HepG2 (cell line): Measurements from ENCODE around the gene ERBB3. TPM values are rescaled to one million over a fixed set of nuclear protein-coding genes. Genes with fewer than 3 reads are reported as not detected.
A peak's percentile ranks its signal among the peaks of the same experiment; 100 is the strongest.

ENCODE experiments used
- CBX1 ChIP-seq: IDR thresholded peaks from one replicate; pipeline ENCODE4 v1.6.1; 2016; ENCODE audit warnings: antibody characterized with exemption, low read depth
- CEBPZ ChIP-seq: IDR thresholded peaks from 2 replicates; pipeline ENCODE4 v1.6.1; 2012; ENCODE audit warnings: low read length, improper control_type of control experiment
- EZH2 ChIP-seq: conservative IDR thresholded peaks from 2 replicates; pipeline ENCODE4 v1.6.1; 2012; ENCODE audit warnings: mild to moderate bottlenecking, low read depth, low read length, moderate library complexity
- HNF4A ChIP-seq: sonication (generic); formaldehyde crosslinking; IDR thresholded peaks from 2 replicates; pipeline ENCODE4 v1.4.0; 2020; ENCODE audit warnings: missing genetic modification reagents
- MAZ ChIP-seq, 2 experiments: sonication (generic) in 1 of 2; formaldehyde crosslinking in 1 of 2; IDR thresholded peaks; 2 replicates each; pipeline versions ENCODE4 v1.5.0 to v1.6.1; 2012 to 2020; ENCODE audit warnings: low read depth in 2 of 2, mild to moderate bottlenecking in 2 of 2, borderline replicate concordance in 1 of 2, improper control_type of control experiment in 1 of 2, low read length in 1 of 2, missing genetic modification reagents in 1 of 2, moderate library complexity in 1 of 2
- MEF2D ChIP-seq: sonication (generic); formaldehyde crosslinking; IDR thresholded peaks from 2 replicates; pipeline ENCODE4 v1.5.1; 2020; ENCODE audit warnings: mild to moderate bottlenecking, missing genetic modification reagents
- PCBP1 ChIP-seq: fragments of 200-400 bp; formaldehyde crosslinking; IDR thresholded peaks from 2 replicates; pipeline ENCODE4 v1.6.1; 2017; ENCODE audit warnings: mild to moderate bottlenecking, low read depth, low read length, borderline replicate concordance
- RCOR2 ChIP-seq: IDR thresholded peaks from 2 replicates; pipeline ENCODE4 v1.6.1; 2016; ENCODE audit warnings: missing biosample characterization, missing genetic modification reagents
- STAT6 ChIP-seq: sonication (generic); formaldehyde crosslinking; IDR thresholded peaks from 2 replicates; pipeline ENCODE4 v1.4.0; 2020; ENCODE audit warnings: missing genetic modification reagents, mild to moderate bottlenecking, borderline replicate concordance
- ZBTB33 ChIP-seq: sonication (generic); formaldehyde crosslinking; IDR thresholded peaks from 2 replicates; pipeline ENCODE4 v1.4.0; 2020; ENCODE audit warnings: missing genetic modification reagents
- ZC3H13 ChIP-seq: sonication (generic); formaldehyde crosslinking; IDR thresholded peaks from 2 replicates; pipeline ENCODE4 v1.8.1; 2023; ENCODE audit warnings: mild to moderate bottlenecking, missing genetic modification reagents, moderate library complexity
- ZEB1 ChIP-seq: IDR thresholded peaks from 2 replicates; pipeline ENCODE4 v1.6.1; 2012; ENCODE audit warnings: mild to moderate bottlenecking, low read depth, inconsistent platforms; ENCODE audit not compliant: insufficient replicate concordance
- ZFP1 ChIP-seq: IDR thresholded peaks from 2 replicates; pipeline ENCODE4 v1.6.1; 2016
- ZMAT3 ChIP-seq: sonication (generic); formaldehyde crosslinking; conservative IDR thresholded peaks from 2 replicates; pipeline ENCODE4 v1.7.0; 2021; ENCODE audit warnings: missing genetic modification reagents
- ZNF20 ChIP-seq: sonication (generic); formaldehyde crosslinking; IDR thresholded peaks from 2 replicates; pipeline ENCODE4 v1.4.0; 2020; ENCODE audit warnings: mild to moderate bottlenecking, moderate library complexity, missing genetic modification reagents
- ZNF430 ChIP-seq: sonication (generic); formaldehyde crosslinking; IDR thresholded peaks from 2 replicates; pipeline ENCODE4 v1.9.0; 2021; ENCODE audit warnings: mild to moderate bottlenecking, missing genetic modification reagents
- ZNF790 ChIP-seq: sonication (generic); formaldehyde crosslinking; IDR thresholded peaks from 2 replicates; pipeline ENCODE4 v1.8.0; 2022; ENCODE audit warnings: missing genetic modification reagents, mild to moderate bottlenecking, borderline replicate concordance
- polyA plus RNA-seq, 8 experiments: library from polyadenylated mRNA; depleted of rRNA in 3 of 8; stranded (reverse) in 7 of 8; unstranded in 1 of 8; fragments of >200 nt; fragmentation: Illumina TruSeq in 4 of 8; extraction: Trizol in 4 of 8; gene quantifications; 2 replicates each; pipeline versions ENCODE4 v1.2.1 to v1.2.3, GENCODE V29; 2011 to 2016; ENCODE audit warnings: low read depth in 4 of 8, missing spikeins in 1 of 8, mixed read lengths in 1 of 8; ENCODE audit not compliant: insufficient read depth in 1 of 8
- total RNA-seq, 5 experiments: library from RNA; depleted of rRNA; stranded (reverse); fragments of >200 nt; fragmentation: Illumina TruSeq; extraction: Trizol; gene quantifications; 2 replicates each; pipeline ENCODE4 v1.2.3, GENCODE V29; 2016; ENCODE audit warnings: low read depth in 1 of 5

ERBB3 gene
- total and polyA plus RNA-seq, 2 of the 13 experiments (the other 11 are each of a cell fraction or from before 2014, with no cell fraction given): 93.6 to 358 TPM

GRCh38 chr12:56081393-56082347 is 1.7 kb downstream of the ERBB3 start (continued):
- peak; percentile 83; the same call in 1 of the 2 replicates for TF ChIP-seq ZBTB33
- TF ChIP-seq EZH2: no peak
- peak; percentile 93; the same call in 1 of the 2 replicates for TF ChIP-seq ZFP1 (CRISPR knock-in tag)
- TF ChIP-seq ZNF20: no peak
- TF ChIP-seq MAZ (IDR thresholded peaks at IDR 0.05; ENCODE audit: borderline replicate concordance, low read depth, low read length): peak; percentile 84
- peak; percentile 97 for TF ChIP-seq MAZ (CRISPR knock-in tag; IDR thresholded peaks at IDR 0.05; ENCODE audit: low read depth)
- peak; percentile 89 for TF ChIP-seq ZC3H13
- peak; percentile 97 for TF ChIP-seq ZMAT3 (CRISPR knock-in tag)
- no peak for TF ChIP-seq PCBP1
- peak; percentile 85 for TF ChIP-seq STAT6
- TF ChIP-seq ZEB1: peak; percentile 86
- no peak for TF ChIP-seq ZNF790 (CRISPR knock-in tag)
- TF ChIP-seq RCOR2 (CRISPR knock-in tag): peak; percentile 97
- TF ChIP-seq ZNF430 (CRISPR knock-in tag): peak; percentile 83; the same call in 1 of the 2 replicates
- no peak for TF ChIP-seq CEBPZ
- peak; percentile 100 for TF ChIP-seq HNF4A
- peak; percentile 97 for TF ChIP-seq MEF2D (CRISPR knock-in tag)
- TF ChIP-seq CBX1: no peak
